Uterus (tissue), 4 donors: Measurements from ENCODE around the gene THSD4. TPM values are rescaled to one million over a fixed set of nuclear protein-coding genes. Genes with fewer than 3 reads are reported as not detected.

ENCODE experiments used
- DNase-seq, 2 donors: peaks; one replicate each; pipeline ENCODE4 v3.0.0-alpha.2; 2019 to 2020
- H3K27ac ChIP-seq, 2 donors: fragments of 200-600 bp; sonication (generic); 1 replicate in 1 of 2; 2 replicates in 1 of 2; pipeline ENCODE4 v1.5.1; 2016 to 2018
- H3K27me3 ChIP-seq, 2 donors: fragments of 200-600 bp; sonication (generic); one replicate each; pipeline ENCODE4 v1.5.1; 2018 to 2019; ENCODE audit warnings: control low read depth in 1 of 2
- H3K36me3 ChIP-seq, 2 donors: fragments of 200-600 bp; sonication (generic); one replicate each; pipeline ENCODE4 v1.5.1; 2019; ENCODE audit warnings: control low read depth in 1 of 2
- H3K4me1 ChIP-seq, 2 donors: fragments of 200-600 bp; sonication (generic); one replicate each; pipeline ENCODE4 v1.5.1; 2018 to 2019; ENCODE audit warnings: control low read depth in 1 of 2
- H3K4me3 ChIP-seq, 2 donors: fragments of 200-600 bp; sonication (generic); 1 replicate in 1 of 2; 2 replicates in 1 of 2; pipeline ENCODE4 v1.5.1; 2018 to 2019; ENCODE audit warnings: mild to moderate bottlenecking in 1 of 2
- H3K9me3 ChIP-seq, 2 donors: fragments of 200-600 bp; sonication (generic); one replicate each; pipeline ENCODE4 v1.5.1; 2019; ENCODE audit warnings: control low read depth in 1 of 2
- POLR2A ChIP-seq, 2 donors: fragments of 450-650 bp; IDR thresholded peaks; one replicate each; pipeline ENCODE4 v1.6.1; 2016; ENCODE audit warnings: antibody characterized with exemption in 2 of 2, mild to moderate bottlenecking in 1 of 2, moderate library complexity in 1 of 2
- intact Hi-C: fragments of 100-400 bp; cut with DNase I; formaldehyde crosslinking; loops from one replicate; pipeline ENCODE4 v1.15.1; 2023; ENCODE audit warnings: low total_unique reads
- total RNA-seq, 4 donors: library from RNA; depleted of rRNA in 3 of 4; stranded (reverse); fragments of >200 nt in 3 of 4; gene quantifications; one replicate each; pipeline versions ENCODE4 v1.1.0 to v1.2.4, GENCODE V29; 2014 to 2023
- TF ChIP-seq, protein P1 (sequence below), 4 experiments: fragments of 200-600 bp in 2 of 4; fragments of 450-650 bp in 2 of 4; sonication (generic) in 2 of 4; IDR thresholded peaks; one replicate each; pipeline ENCODE4 v1.5.1; 2016 to 2019; ENCODE audit warnings: antibody characterized with exemption in 4 of 4, mild to moderate bottlenecking in 2 of 4, moderate library complexity in 1 of 4
- donor health status: DM: yes; HTN: yes; CAD: no.

THSD4 gene
- total RNA-seq, 4 donors from 2014 or later: 7.1 to 144 (median 35.4) TPM

DNA sequence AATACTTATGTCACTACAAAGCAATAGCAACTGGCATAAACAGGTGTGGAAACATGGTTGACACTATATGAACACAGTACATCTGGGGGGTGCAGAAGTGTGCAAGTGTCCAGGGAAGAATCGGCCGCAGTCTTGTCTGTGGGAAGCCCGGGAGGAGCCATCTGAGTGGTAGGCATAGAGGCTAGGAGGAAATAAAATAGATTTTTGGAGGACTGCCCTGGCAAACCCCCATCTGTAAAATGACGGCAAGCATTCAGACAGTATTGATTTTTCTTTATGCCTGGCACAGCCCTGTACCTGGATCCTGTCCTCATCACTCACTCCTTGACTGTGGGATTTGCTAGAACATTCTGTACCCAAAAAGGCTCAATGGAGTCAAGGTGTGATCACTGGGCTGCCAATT, 31.3 kb downstream of the THSD4 start:
- H3K36me3 ChIP-seq: no peaks in the 10 kb centered on the region
- no peak overlapping the region for H3K27ac ChIP-seq
- intact Hi-C loops: no loop called here
- H3K9me3 ChIP-seq: no peaks in the 10 kb centered on the region
- no peak for TF ChIP-seq POLR2A (IDR thresholded peaks at IDR 0.05)
- no peak overlapping the region for H3K4me3 ChIP-seq
- no peak for DNase-seq
- H3K4me1 ChIP-seq: peaks cover 0 to 10% of the 10 kb centered on the region in 2 donors
- no peaks in the 10 kb centered on the region for H3K27me3 ChIP-seq

DNA sequence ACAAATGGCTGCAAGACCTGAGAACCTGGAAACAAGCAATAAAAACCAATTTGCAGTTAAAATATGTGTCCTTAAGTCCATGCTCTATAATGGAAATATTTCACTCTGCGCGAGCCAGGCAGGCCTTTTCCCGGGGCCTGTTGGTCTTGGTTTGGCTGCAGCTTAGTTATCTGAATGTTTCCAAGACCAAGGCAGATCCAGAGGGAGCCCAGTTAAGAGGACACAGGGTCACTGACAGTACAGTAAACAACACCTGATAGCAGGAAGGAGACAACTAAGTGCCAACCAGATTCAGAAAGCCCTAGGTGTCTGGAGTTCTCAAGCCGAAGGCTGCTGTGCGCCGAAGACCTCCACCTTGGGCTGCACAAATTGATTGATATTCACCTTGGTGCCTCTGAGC, 32.8 kb downstream of the THSD4 start:
- H3K27me3 ChIP-seq: no peaks in the 10 kb centered on the region
- intact Hi-C loops: no loop called here
- H3K9me3 ChIP-seq: no peaks in the 10 kb centered on the region
- no peak overlapping the region for H3K4me3 ChIP-seq
- DNase-seq: no peak
- TF ChIP-seq, protein P1, sequence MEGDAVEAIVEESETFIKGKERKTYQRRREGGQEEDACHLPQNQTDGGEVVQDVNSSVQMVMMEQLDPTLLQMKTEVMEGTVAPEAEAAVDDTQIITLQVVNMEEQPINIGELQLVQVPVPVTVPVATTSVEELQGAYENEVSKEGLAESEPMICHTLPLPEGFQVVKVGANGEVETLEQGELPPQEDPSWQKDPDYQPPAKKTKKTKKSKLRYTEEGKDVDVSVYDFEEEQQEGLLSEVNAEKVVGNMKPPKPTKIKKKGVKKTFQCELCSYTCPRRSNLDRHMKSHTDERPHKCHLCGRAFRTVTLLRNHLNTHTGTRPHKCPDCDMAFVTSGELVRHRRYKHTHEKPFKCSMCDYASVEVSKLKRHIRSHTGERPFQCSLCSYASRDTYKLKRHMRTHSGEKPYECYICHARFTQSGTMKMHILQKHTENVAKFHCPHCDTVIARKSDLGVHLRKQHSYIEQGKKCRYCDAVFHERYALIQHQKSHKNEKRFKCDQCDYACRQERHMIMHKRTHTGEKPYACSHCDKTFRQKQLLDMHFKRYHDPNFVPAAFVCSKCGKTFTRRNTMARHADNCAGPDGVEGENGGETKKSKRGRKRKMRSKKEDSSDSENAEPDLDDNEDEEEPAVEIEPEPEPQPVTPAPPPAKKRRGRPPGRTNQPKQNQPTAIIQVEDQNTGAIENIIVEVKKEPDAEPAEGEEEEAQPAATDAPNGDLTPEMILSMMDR (IDR thresholded peaks at IDR 0.05): no peak
- no peak for TF ChIP-seq POLR2A (IDR thresholded peaks at IDR 0.05)
- H3K27ac ChIP-seq: peak overlapping the region in 1 of 2 donors; percentile 11
- peaks cover 0 to 11% of the 10 kb centered on the region in 2 donors for H3K4me1 ChIP-seq
- H3K36me3 ChIP-seq: no peaks in the 10 kb centered on the region

GRCh38 chr15:71149646-71150557, 34.6 kb downstream of the THSD4 start:
- no peak for TF ChIP-seq POLR2A (IDR thresholded peaks at IDR 0.05)
- TF ChIP-seq, protein P1 (IDR thresholded peaks at IDR 0.05): no peak
- Histone ChIP-seq H3K9me3 (no peaks in the 10 kb centered on the region), H3K4me1 (peaks cover 0 to 11% of the 10 kb centered on the region in 2 donors), H3K36me3 (no peaks in the 10 kb centered on the region), H3K27me3 (no peaks in the 10 kb centered on the region), H3K4me3 (no peak overlapping the region), H3K27ac (peak overlapping the region; percentile 62 to 65)
- intact Hi-C loops: no loop called here
- peak; percentile 76 to 80 for DNase-seq

DNA sequence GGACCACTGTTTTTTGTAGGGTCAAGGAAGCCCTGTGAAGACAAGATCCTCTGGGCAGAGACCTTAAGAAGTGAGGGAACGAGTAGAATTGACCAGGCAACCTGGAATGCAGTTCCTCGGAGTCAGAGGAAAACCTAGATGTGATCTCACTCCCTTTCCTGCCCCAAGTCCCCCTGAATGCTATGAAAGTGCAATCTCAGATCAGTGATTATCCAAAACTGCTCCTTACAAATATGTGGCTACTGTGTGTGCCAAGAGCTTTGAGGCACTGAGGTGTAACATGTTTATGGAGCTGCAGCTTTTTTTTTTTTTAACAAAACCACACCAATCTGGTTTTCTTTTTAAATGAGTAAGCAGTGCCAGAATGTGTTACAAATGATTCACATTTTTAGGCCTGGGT, 35.8 kb downstream of the THSD4 start:
- H3K36me3 ChIP-seq: no peaks in the 10 kb centered on the region
- peaks cover 0 to 11% of the 10 kb centered on the region in 2 donors for H3K4me1 ChIP-seq
- TF ChIP-seq, protein P1 (IDR thresholded peaks at IDR 0.05): no peak
- TF ChIP-seq POLR2A (IDR thresholded peaks at IDR 0.05): no peak
- H3K27ac ChIP-seq: peak overlapping the region; percentile 62 to 65
- intact Hi-C loops: no loop called here
- DNase-seq: no peak
- no peaks in the 10 kb centered on the region for H3K27me3 ChIP-seq
- no peak overlapping the region for H3K4me3 ChIP-seq
- no peaks in the 10 kb centered on the region for H3K9me3 ChIP-seq

- intact Hi-C loops: no loop called here
- Histone ChIP-seq H3K27ac (no peak overlapping the region), H3K4me3 (no peak overlapping the region), H3K9me3 (no peaks in the 10 kb centered on the region), H3K27me3 (no peaks in the 10 kb centered on the region), H3K4me1 (peaks cover 0 to 11% of the 10 kb centered on the region in 2 donors), H3K36me3 (no peaks in the 10 kb centered on the region)
- TF ChIP-seq, protein P1 (IDR thresholded peaks at IDR 0.05): no peak
- TF ChIP-seq POLR2A (IDR thresholded peaks at IDR 0.05): no peak
- DNase-seq: no peak
Observed at GRCh38 chr15:71152542-71152941, 37.3 kb downstream of the THSD4 start.
